GM21447 (cell line): ENCODE results near the gene MLKL.
"Not testable (repeated sequence)": the region's sequence is repeated elsewhere in the genome, so short reads cannot be mapped to it uniquely, and the experiment has no call there.

Source experiments
- ATAC-seq: cut with Tn5 transposase; IDR thresholded peaks from one replicate; pipeline ENCODE4 v1.9.1; 2021; ENCODE audit not compliant: unreplicated experiment

MLKL gene

GRCh38 chr16:74709441-74709877 lies 8.8 kb upstream of the MLKL start:
- peak; percentile 74 for ATAC-seq

- ATAC-seq: peak; percentile 20
Measured at GRCh38 chr16:74700116-74700437, 585 bp downstream of the MLKL start.

- ATAC-seq: no peak
Measured at GRCh38 chr16:74699666-74700065, 996 bp downstream of the MLKL start.

- ATAC-seq: no peak
Measured at GRCh38 chr16:74698222-74698621, 2.4 kb downstream of the MLKL start.

GRCh38 chr16:74695450-74696422 lies 4.9 kb downstream of the MLKL start:
- peak; percentile 81 for ATAC-seq

GRCh38 chr16:74691093-74691855 lies 9.4 kb downstream of the MLKL start:
- no peak for ATAC-seq

GRCh38 chr16:74682556-74682955 lies 18.1 kb downstream of the MLKL start:
- no peak for ATAC-seq

- ATAC-seq: no peak
Measured at GRCh38 chr16:74680681-74681080, 20.0 kb downstream of the MLKL start.

- ATAC-seq: no peak
Measured at GRCh38 chr16:74679983-74680382, 20.7 kb downstream of the MLKL start.

GRCh38 chr16:74677868-74678267 lies 22.8 kb downstream of the MLKL start:
- no peak for ATAC-seq

GRCh38 chr16:74673876-74674275 lies 26.8 kb downstream of the MLKL start:
- ATAC-seq: no peak

GRCh38 chr16:74668877-74669276 lies 31.8 kb downstream of the MLKL start:
- ATAC-seq: not testable (repeated sequence)

GRCh38 chr16:74667255-74667700 lies 33.4 kb downstream of the MLKL start:
- ATAC-seq: no peak

- ATAC-seq: peak; percentile 100
Measured at GRCh38 chr16:74666425-74667254, 34.0 kb downstream of the MLKL start, which contains the start of gene RFWD3. Gene RFWD3 (minus strand): TSS chr16:74666877. CDS start chr16:74661449, 5,428 bp downstream.

- no peak for ATAC-seq
Measured at GRCh38 chr16:74666010-74666421, 34.6 kb downstream of the MLKL start.

- no peak for ATAC-seq
Measured at GRCh38 chr16:74661064-74661463, 39.6 kb downstream of the MLKL start.

GRCh38 chr16:74660383-74660782 lies 40.3 kb downstream of the MLKL start:
- ATAC-seq: no peak

GRCh38 chr16:74659041-74659440 lies 41.6 kb downstream of the MLKL start:
- no peak for ATAC-seq

- ATAC-seq: no peak
Measured at GRCh38 chr16:74657870-74658642, 42.6 kb downstream of the MLKL start.

- ATAC-seq: no peak
Measured at GRCh38 chr16:74654536-74655050, 46.1 kb downstream of the MLKL start.
